Measurements from ENCODE around the gene STARD3NL.

DNA sequence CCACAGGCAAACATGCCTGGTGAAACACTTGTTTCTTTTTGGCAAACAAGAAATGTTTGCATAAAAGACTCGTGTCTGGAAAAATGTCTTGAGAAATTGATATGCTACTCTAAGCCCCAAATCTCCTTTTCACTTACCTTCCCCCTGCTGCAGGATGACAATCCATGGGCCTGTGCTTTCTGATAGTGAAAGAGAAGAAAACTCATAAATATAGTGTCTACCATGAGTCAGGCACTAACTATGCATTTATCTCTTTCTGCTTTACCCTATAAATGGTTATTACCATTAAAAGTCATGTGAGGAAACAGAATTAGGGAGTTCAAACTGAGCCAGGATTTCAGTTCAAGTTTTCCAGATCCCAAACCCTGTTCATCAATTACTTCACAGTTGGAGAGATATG, 102.0 kb downstream of the STARD3NL start:
- no peak for TF ChIP-seq TCF7L2 (IDR thresholded peaks at IDR 0.05; ENCODE audit: borderline replicate concordance, low read depth, low read length)
- TF ChIP-seq ZNF621 (tag by site-specific recombination; IDR thresholded peaks at IDR 0.05), result no peak
- no peak for TF ChIP-seq ZNF121 (tag by site-specific recombination; IDR thresholded peaks at IDR 0.05)
- no peak for TF ChIP-seq ZNF792 (tag by site-specific recombination; IDR thresholded peaks at IDR 0.05)
- TF ChIP-seq, protein P1, sequence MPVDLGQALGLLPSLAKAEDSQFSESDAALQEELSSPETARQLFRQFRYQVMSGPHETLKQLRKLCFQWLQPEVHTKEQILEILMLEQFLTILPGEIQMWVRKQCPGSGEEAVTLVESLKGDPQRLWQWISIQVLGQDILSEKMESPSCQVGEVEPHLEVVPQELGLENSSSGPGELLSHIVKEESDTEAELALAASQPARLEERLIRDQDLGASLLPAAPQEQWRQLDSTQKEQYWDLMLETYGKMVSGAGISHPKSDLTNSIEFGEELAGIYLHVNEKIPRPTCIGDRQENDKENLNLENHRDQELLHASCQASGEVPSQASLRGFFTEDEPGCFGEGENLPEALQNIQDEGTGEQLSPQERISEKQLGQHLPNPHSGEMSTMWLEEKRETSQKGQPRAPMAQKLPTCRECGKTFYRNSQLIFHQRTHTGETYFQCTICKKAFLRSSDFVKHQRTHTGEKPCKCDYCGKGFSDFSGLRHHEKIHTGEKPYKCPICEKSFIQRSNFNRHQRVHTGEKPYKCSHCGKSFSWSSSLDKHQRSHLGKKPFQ (tag by site-specific recombination; IDR thresholded peaks at IDR 0.05), result no peak
- TF ChIP-seq ZNF843 (tag by site-specific recombination; IDR thresholded peaks at IDR 0.05), result no peak
- TF ChIP-seq PRDM10 (tag by site-specific recombination; IDR thresholded peaks at IDR 0.05), result no peak
- TF ChIP-seq ZSCAN18 (tag by site-specific recombination; IDR thresholded peaks at IDR 0.05), result no peak
- TF ChIP-seq, protein P2, sequence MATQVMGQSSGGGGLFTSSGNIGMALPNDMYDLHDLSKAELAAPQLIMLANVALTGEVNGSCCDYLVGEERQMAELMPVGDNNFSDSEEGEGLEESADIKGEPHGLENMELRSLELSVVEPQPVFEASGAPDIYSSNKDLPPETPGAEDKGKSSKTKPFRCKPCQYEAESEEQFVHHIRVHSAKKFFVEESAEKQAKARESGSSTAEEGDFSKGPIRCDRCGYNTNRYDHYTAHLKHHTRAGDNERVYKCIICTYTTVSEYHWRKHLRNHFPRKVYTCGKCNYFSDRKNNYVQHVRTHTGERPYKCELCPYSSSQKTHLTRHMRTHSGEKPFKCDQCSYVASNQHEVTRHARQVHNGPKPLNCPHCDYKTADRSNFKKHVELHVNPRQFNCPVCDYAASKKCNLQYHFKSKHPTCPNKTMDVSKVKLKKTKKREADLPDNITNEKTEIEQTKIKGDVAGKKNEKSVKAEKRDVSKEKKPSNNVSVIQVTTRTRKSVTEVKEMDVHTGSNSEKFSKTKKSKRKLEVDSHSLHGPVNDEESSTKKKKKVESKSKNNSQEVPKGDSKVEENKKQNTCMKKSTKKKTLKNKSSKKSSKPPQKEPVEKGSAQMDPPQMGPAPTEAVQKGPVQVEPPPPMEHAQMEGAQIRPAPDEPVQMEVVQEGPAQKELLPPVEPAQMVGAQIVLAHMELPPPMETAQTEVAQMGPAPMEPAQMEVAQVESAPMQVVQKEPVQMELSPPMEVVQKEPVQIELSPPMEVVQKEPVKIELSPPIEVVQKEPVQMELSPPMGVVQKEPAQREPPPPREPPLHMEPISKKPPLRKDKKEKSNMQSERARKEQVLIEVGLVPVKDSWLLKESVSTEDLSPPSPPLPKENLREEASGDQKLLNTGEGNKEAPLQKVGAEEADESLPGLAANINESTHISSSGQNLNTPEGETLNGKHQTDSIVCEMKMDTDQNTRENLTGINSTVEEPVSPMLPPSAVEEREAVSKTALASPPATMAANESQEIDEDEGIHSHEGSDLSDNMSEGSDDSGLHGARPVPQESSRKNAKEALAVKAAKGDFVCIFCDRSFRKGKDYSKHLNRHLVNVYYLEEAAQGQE (tag by site-specific recombination; IDR thresholded peaks at IDR 0.05), result no peak
- no peak for TF ChIP-seq ZNF785 (tag by site-specific recombination; IDR thresholded peaks at IDR 0.05)
- no peak for TF ChIP-seq CTCF (tag by site-specific recombination; IDR thresholded peaks at IDR 0.05)
- TF ChIP-seq ZNF311 (tag by site-specific recombination; IDR thresholded peaks at IDR 0.05; ENCODE audit: borderline replicate concordance), result no peak
- TF ChIP-seq, protein P3, sequence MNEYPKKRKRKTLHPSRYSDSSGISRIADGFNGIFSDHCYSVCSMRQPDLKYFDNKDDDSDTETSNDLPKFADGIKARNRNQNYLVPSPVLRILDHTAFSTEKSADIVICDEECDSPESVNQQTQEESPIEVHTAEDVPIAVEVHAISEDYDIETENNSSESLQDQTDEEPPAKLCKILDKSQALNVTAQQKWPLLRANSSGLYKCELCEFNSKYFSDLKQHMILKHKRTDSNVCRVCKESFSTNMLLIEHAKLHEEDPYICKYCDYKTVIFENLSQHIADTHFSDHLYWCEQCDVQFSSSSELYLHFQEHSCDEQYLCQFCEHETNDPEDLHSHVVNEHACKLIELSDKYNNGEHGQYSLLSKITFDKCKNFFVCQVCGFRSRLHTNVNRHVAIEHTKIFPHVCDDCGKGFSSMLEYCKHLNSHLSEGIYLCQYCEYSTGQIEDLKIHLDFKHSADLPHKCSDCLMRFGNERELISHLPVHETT (tag by site-specific recombination; IDR thresholded peaks at IDR 0.05), result no peak
- no peak for TF ChIP-seq ZNF747 (tag by site-specific recombination; IDR thresholded peaks at IDR 0.05)

All from HEK293 (cell line).